Neural cell (in vitro differentiated cells): Measurements from ENCODE around the gene ASTL. TPM values are rescaled to one million over a fixed set of nuclear protein-coding genes. Genes with fewer than 3 reads are reported as not detected.

Experiments used
- H2AFZ ChIP-seq: fragments of 200-600, 300-800 bp; sonication (generic), shearing (Covaris generic); 2 replicates; pipeline ENCODE4 v1.6.0; 2014; ENCODE audit warnings: low read depth, mild to moderate bottlenecking, antibody characterized with exemption, low read length, moderate library complexity
- H3F3A ChIP-seq: fragments of 200-600 bp; shearing (Covaris generic); 2 replicates; pipeline ENCODE4 v1.6.1; 2016; ENCODE audit warnings: mild to moderate bottlenecking, moderate library complexity, mixed read lengths, antibody characterized with exemption, low read length; ENCODE audit not compliant: insufficient read depth, poor library complexity, severe bottlenecking
- H3K27ac ChIP-seq: fragments of 200-600, 300-800 bp; sonication (generic), shearing (Covaris generic); 2 replicates; pipeline ENCODE4 v1.5.1; 2014; ENCODE audit warnings: mild to moderate bottlenecking, low read length, moderate library complexity
- H3K27me3 ChIP-seq: fragments of 300-800, 200-600 bp; sonication (generic), shearing (Covaris generic); 2 replicates; pipeline ENCODE4 v1.6.0; 2014; ENCODE audit warnings: mild to moderate bottlenecking, low read depth, low read length, moderate library complexity; ENCODE audit not compliant: insufficient read depth
- H3K36me3 ChIP-seq: fragments of 300-800, 200-600 bp; sonication (generic), shearing (Covaris generic); 2 replicates; pipeline ENCODE4 v1.5.1; 2014; ENCODE audit warnings: mild to moderate bottlenecking, antibody characterized with exemption, low read length, moderate library complexity; ENCODE audit not compliant: insufficient read depth
- H3K4me2 ChIP-seq: fragments of 300-800, 200-600 bp; sonication (generic), shearing (Covaris generic); 2 replicates; pipeline ENCODE4 v1.6.0; 2014; ENCODE audit warnings: mild to moderate bottlenecking, low read length
- H3K4me3 ChIP-seq: fragments of 300-800, 200-600 bp; sonication (generic), shearing (Covaris generic); 2 replicates; pipeline ENCODE4 v1.5.1; 2014; ENCODE audit warnings: mild to moderate bottlenecking, low read length, moderate library complexity
- H3K79me2 ChIP-seq: fragments of 200-600 bp; shearing (Covaris generic); replicated peaks from 2 replicates; pipeline ENCODE4 v1.6.0; 2014; ENCODE audit warnings: mild to moderate bottlenecking, low read length, moderate library complexity; ENCODE audit not compliant: insufficient read depth
- H3K9ac ChIP-seq: fragments of 300-800, 200-600 bp; sonication (generic), shearing (Covaris generic); 2 replicates; pipeline ENCODE4 v1.6.1; 2016; ENCODE audit warnings: mild to moderate bottlenecking, low read length, mixed read lengths
- H3K9me2 ChIP-seq: fragments of 200-600 bp; shearing (Covaris generic); 2 replicates; pipeline ENCODE4 v1.6.1; 2016; ENCODE audit warnings: mild to moderate bottlenecking, low read length, mixed read lengths; ENCODE audit not compliant: insufficient read depth
- H3K9me3 ChIP-seq: fragments of 200-600, 300-800 bp; sonication (generic), shearing (Covaris generic); 2 replicates; pipeline ENCODE4 v1.6.1; 2016; ENCODE audit warnings: mild to moderate bottlenecking, mixed run types, low read length, moderate library complexity, mixed read lengths
- H4K20me1 ChIP-seq: fragments of 200-600 bp; shearing (Covaris generic); 2 replicates; pipeline ENCODE4 v1.6.1; 2016; ENCODE audit warnings: mild to moderate bottlenecking, mixed run types; ENCODE audit not compliant: insufficient read depth
- EP300 ChIP-seq: fragments of 450-650 bp; conservative IDR thresholded peaks from 2 replicates; pipeline ENCODE4 v1.6.1; 2014; ENCODE audit warnings: antibody characterized with exemption, mild to moderate bottlenecking, moderate library complexity; ENCODE audit not compliant: poor library complexity, severe bottlenecking
- EZH2 ChIP-seq: fragments of 200-600, 300-800 bp; shearing (Covaris generic), sonication (generic); IDR thresholded peaks from 2 replicates; pipeline ENCODE4 v1.6.1; 2014; ENCODE audit warnings: antibody characterized with exemption, low read length, borderline replicate concordance, mild to moderate bottlenecking; ENCODE audit not compliant: insufficient read depth, poor library complexity, severe bottlenecking
- MXI1 ChIP-seq: fragments of 450-650 bp; conservative IDR thresholded peaks from 2 replicates; pipeline ENCODE4 v1.6.1; 2014; ENCODE audit warnings: antibody characterized with exemption, mild to moderate bottlenecking; ENCODE audit not compliant: poor library complexity, severe bottlenecking
- POLR2AphosphoS5 ChIP-seq: IDR thresholded peaks from 2 replicates; pipeline ENCODE4 v1.6.1; 2012
- RAD21 ChIP-seq: fragments of 450-650 bp; conservative IDR thresholded peaks from 2 replicates; pipeline ENCODE4 v1.6.1; 2014; ENCODE audit warnings: antibody characterized with exemption, mild to moderate bottlenecking, moderate library complexity
- SMC3 ChIP-seq: fragments of 450-650 bp; conservative IDR thresholded peaks from 2 replicates; pipeline ENCODE4 v1.6.1; 2014; ENCODE audit warnings: antibody characterized with exemption, mild to moderate bottlenecking, moderate library complexity; ENCODE audit not compliant: poor library complexity
- TAF1 ChIP-seq: IDR thresholded peaks from 2 replicates; pipeline ENCODE4 v1.6.1; 2012; ENCODE audit warnings: low read depth
- polyA plus RNA-seq: library from polyadenylated mRNA; depleted of rRNA; stranded (reverse); fragments of >200 nt; gene quantifications from 2 replicates; pipeline ENCODE4 v1.2.3, GENCODE V29; 2014
- TF ChIP-seq, protein P1 (sequence below): IDR thresholded peaks from 2 replicates; pipeline ENCODE4 v1.6.1; 2012; ENCODE audit warnings: borderline replicate concordance
- TF ChIP-seq, protein P2 (sequence below): fragments of 450-650 bp; IDR thresholded peaks from 2 replicates; pipeline ENCODE4 v1.5.1; 2014; ENCODE audit warnings: antibody characterized with exemption, mild to moderate bottlenecking, moderate library complexity; ENCODE audit not compliant: poor library complexity, severe bottlenecking

The ASTL gene
- polyA plus RNA-seq, 1 donor from 2014 or later: not detected

DNA sequence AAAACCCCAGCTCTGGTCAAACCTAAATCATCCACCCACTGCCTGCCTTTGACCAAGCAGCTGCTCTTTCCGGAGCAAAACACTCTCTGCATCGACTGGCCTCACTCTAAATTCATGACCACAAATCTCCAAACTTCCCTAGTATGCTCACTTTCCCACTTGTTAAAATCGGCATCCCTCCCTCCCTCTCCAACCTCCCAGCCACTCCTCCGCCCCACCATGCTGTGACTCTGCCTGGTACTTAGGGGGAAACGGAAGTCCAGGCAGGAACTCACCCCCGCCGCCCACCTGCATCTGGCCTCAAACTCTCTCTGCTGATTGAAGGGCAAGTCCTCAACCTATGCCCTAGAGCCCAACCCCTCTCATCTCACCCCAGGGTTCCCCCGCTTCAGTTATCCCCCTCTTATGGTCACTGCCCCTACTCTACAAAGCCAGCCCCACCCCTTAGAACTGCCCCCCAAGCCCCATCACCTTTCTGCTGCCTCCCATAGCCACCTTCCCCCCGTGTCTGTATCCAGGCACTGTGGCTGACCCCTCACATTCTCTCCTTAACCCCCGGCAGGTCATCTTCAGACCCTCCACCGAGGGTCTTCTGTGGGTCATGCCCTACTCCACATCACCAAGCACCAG is 18.1 kb downstream of the ASTL start:
- H2AFZ ChIP-seq: no peak overlapping the region
- no peak overlapping the region for H3K27ac ChIP-seq
- peaks cover 6% of the 10 kb centered on the region for H3K9me3 ChIP-seq
- no peaks in the 10 kb centered on the region for H3K36me3 ChIP-seq
- no peak overlapping the region for H3K4me2 ChIP-seq
- H3K9ac ChIP-seq: no peak overlapping the region
- no peaks in the 10 kb centered on the region for H3F3A ChIP-seq
- H3K9me2 ChIP-seq: no peaks in the 10 kb centered on the region
- H3K27me3 ChIP-seq: peaks cover 25% of the 10 kb centered on the region
- no peaks in the 10 kb centered on the region for H3K79me2 ChIP-seq
- no peaks in the 10 kb centered on the region for H4K20me1 ChIP-seq
- no peak for TF ChIP-seq SMC3
- TF ChIP-seq EZH2: no peak
- TF ChIP-seq EP300: no peak
- no peak for TF ChIP-seq POLR2AphosphoS5
- no peak for TF ChIP-seq RAD21
- no peak for TF ChIP-seq MXI1
- no peak for TF ChIP-seq TAF1
- TF ChIP-seq, protein P1, sequence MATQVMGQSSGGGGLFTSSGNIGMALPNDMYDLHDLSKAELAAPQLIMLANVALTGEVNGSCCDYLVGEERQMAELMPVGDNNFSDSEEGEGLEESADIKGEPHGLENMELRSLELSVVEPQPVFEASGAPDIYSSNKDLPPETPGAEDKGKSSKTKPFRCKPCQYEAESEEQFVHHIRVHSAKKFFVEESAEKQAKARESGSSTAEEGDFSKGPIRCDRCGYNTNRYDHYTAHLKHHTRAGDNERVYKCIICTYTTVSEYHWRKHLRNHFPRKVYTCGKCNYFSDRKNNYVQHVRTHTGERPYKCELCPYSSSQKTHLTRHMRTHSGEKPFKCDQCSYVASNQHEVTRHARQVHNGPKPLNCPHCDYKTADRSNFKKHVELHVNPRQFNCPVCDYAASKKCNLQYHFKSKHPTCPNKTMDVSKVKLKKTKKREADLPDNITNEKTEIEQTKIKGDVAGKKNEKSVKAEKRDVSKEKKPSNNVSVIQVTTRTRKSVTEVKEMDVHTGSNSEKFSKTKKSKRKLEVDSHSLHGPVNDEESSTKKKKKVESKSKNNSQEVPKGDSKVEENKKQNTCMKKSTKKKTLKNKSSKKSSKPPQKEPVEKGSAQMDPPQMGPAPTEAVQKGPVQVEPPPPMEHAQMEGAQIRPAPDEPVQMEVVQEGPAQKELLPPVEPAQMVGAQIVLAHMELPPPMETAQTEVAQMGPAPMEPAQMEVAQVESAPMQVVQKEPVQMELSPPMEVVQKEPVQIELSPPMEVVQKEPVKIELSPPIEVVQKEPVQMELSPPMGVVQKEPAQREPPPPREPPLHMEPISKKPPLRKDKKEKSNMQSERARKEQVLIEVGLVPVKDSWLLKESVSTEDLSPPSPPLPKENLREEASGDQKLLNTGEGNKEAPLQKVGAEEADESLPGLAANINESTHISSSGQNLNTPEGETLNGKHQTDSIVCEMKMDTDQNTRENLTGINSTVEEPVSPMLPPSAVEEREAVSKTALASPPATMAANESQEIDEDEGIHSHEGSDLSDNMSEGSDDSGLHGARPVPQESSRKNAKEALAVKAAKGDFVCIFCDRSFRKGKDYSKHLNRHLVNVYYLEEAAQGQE: no peak
- TF ChIP-seq, protein P2, sequence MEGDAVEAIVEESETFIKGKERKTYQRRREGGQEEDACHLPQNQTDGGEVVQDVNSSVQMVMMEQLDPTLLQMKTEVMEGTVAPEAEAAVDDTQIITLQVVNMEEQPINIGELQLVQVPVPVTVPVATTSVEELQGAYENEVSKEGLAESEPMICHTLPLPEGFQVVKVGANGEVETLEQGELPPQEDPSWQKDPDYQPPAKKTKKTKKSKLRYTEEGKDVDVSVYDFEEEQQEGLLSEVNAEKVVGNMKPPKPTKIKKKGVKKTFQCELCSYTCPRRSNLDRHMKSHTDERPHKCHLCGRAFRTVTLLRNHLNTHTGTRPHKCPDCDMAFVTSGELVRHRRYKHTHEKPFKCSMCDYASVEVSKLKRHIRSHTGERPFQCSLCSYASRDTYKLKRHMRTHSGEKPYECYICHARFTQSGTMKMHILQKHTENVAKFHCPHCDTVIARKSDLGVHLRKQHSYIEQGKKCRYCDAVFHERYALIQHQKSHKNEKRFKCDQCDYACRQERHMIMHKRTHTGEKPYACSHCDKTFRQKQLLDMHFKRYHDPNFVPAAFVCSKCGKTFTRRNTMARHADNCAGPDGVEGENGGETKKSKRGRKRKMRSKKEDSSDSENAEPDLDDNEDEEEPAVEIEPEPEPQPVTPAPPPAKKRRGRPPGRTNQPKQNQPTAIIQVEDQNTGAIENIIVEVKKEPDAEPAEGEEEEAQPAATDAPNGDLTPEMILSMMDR: no peak
- H3K4me3 ChIP-seq: no peak overlapping the region

DNA sequence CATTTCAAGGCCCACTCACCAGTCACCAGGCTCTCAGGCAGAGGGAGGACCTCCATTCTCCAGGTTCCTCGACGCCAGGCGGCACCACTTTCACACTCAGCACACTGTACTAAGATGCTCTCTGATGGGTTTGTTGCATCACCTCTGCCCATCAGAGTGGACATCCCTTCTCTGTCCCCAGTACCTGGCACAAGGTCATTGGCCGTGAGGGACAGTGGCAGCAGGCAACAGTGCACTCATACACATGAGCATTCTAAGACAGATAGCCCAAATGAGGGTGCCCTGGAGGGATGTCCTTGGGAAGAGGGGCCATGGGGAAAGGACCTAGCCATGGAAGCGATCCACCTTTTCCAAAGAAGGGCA is 18.9 kb downstream of the ASTL start:
- no peaks in the 10 kb centered on the region for H3F3A ChIP-seq
- H3K9ac ChIP-seq: no peak overlapping the region
- peaks cover 9% of the 10 kb centered on the region for H3K9me3 ChIP-seq
- peaks cover 25% of the 10 kb centered on the region for H3K27me3 ChIP-seq
- TF ChIP-seq EZH2 (no peak), EP300 (no peak), MXI1 (no peak)
- H3K36me3 ChIP-seq: no peaks in the 10 kb centered on the region
- no peak overlapping the region for H2AFZ ChIP-seq
- no peaks in the 10 kb centered on the region for H3K9me2 ChIP-seq
- H4K20me1 ChIP-seq: no peaks in the 10 kb centered on the region
- H3K4me2 ChIP-seq: no peak overlapping the region
- no peaks in the 10 kb centered on the region for H3K79me2 ChIP-seq
- H3K4me3 ChIP-seq: no peak overlapping the region
- no peak overlapping the region for H3K27ac ChIP-seq
